Glomerular visceral epithelial cell (primary cell): Measurements from ENCODE around the gene GSDMA.

Source experiments
- DNase-seq: peaks from one replicate; pipeline ENCODE4 v3.0.0-alpha.2; 2016; ENCODE audit errors: extremely low spot score

The GSDMA gene

DNA sequence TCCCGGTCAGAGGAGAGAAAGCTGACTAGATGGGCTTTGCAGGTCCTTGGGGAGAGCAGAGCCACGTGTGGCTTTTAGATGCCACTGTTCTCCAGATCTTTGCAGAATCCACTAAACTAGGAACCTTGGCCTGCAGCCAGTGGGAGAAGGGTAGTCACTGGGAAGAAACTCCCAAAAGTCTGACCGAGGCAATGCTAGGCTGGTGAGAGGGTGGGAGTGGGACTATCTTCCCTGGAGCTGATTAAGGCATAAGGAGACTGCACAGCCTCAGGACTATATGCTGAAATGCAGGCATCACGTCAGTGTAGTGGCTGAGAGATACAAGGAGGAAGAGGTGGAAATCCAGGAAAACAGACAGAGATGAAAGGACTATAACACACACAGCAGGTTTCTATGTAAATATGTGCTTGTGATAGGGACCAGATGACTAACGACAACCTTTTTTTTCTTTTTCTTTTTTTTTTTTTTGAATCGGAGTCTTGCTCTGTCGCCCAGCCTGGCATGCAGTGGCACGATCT lies 2.2 kb upstream of the GSDMA start:
- DNase-seq = no peak

- DNase-seq = no peak
Measured at GRCh38 chr17:39963829-39964228, 1.0 kb downstream of the GSDMA start.

GRCh38 chr17:39965017-39965699 lies 2.4 kb downstream of the GSDMA start:
- DNase-seq = no peak

DNA sequence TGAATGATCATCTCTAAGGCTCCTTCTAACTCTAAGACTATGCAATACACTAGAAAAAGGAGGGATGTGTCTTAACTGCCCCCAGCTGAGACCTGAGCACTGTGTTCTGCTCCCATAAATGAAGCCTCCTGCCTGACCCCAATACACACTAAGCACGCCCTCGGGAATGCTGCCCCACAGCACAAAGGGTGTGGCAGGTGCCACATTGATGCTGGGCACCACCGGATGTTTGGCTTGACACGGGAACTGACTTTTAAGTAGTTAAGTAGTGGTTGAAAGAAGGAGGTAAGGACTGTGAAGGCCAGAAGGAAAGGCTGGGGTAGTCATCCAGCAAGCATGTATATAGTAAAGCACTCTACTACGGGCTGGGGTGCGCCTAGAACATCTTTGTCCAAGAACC lies 4.0 kb downstream of the GSDMA start:
- no peak for DNase-seq

DNA sequence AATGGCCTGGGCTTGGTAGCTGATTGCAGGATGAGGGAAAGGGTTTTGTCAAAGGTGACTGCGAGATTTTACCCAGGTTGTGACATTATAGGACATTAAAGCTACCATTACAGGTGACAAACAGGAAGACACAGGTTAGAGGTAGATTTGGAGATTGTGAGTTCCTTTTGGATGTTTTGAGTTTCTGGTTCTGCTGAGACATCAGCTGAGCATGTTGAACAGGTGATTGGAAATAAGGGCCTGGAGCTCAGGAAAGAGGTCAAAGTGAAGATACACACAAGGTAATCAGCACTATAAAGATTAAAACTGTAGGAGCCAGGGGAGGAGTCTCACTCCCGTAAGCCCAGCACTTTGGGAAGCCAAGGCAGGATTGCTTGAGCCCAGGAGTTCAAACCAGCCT lies 6.0 kb downstream of the GSDMA start:
- no peak for DNase-seq

DNA sequence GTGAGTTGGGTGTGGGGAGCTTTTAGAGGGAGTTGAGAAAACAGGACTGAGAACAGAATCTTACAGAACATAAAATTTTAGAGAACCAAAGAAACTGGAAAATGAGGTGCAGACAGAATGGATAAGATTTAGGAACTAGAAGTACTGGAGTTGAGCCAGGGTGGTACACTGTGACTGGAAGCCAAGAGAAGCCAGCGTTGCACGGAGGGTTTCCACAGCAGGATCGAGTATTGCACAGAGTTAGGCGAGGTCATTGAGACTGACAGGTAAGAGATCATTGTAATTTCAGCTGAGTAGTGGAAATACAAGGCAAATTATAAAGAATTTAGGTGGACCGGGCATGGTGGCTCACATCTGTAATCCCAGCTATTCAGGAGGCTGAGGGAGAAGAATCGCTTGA lies 6.6 kb downstream of the GSDMA start:
- no peak for DNase-seq

GRCh38 chr17:39970157-39970692 lies 7.4 kb downstream of the GSDMA start:
- no peak for DNase-seq

DNA sequence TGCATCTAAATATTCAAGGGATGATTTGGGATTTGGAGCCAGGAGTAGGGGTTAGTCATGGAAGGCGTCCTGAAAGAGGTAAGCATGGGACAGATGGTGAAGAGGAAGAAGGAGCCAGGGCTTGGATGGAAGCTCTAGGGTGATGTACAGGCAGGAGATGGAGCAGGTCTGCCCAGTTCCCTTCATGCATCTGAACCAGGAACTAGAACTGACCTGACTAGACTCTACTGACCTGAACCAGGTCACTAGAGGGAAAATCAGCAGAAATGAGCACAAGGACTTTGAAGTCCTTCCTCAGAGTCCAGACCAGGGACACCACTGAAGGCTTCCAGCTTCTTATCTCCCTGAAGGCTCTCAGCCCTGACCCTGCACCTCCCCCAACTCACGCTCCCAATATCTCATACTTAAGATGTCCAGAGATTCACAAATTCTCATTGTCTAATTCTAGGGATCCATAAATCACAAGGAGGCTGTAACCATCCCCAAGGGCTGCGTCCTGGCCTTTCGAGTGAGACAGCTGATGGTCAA lies 8.3 kb downstream of the GSDMA start:
- no peak for DNase-seq

GRCh38 chr17:39972271-39972670 lies 9.5 kb downstream of the GSDMA start:
- DNase-seq = no peak

DNA sequence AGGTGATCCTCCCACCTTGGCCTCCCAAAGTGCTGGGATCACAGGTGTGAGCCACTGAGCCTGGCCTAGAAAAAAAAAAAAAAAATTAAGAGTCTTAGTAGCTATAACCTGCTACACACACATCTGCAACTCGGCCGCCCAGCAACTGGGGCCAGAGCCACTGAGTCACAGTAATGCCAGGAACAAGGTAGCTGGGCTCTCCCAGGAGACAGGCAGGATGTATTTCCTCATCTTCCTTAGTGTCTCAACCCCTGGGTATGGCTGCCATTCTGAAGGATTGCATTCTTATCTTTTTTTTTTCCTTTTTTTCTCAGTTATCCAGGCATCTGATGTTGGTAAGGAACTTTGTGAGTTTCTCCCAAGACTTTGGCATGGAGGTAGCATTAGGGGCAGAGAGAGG lies 10.7 kb downstream of the GSDMA start:
- DNase-seq = no peak

DNA sequence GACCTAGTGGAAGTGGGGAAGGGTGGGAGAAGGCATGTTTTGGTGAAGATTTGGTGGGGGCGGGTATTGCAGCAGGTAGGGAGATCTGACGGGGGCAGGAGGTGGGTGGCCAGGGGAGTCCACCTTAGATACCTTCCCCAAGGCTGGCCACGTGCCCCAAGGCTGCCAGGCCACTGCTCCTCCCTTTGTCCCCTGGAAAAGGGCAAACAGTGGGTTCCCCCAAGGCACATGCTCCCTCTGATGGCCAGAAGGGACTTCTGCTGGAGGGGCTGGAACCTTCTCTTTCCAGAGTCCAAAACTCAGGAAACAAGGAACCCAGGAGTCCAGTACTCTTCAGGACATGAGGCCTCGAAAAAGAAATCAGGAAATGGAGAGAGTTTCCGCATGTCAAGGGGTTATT lies 11.6 kb downstream of the GSDMA start:
- DNase-seq = no peak

DNA sequence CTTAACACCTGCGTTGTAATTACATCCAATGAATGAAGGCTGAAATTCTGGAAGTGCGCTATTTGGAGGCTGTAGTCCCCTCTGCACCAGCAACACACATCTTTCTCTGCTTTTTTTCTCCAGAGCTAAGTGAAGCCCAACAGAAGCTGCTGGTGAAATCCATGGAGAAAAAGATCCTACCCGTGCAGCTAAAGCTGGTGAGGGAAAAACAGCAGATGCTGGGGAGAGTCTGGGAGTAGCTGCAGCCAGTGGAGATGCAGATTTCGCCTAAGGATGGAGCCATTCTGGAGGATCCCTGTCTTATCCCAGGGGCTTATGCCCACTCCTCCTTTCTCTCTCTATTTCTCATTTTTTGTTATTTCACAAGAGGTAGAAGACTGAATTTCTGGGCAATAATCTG lies 13.0 kb downstream of the GSDMA start:
- DNase-seq = no peak

- peak; percentile 85 for DNase-seq
Measured at GRCh38 chr17:39979016-39979670, 16.3 kb downstream of the GSDMA start.

- DNase-seq = peak; percentile 36
Measured at GRCh38 chr17:39979893-39980350, 17.1 kb downstream of the GSDMA start.

DNA sequence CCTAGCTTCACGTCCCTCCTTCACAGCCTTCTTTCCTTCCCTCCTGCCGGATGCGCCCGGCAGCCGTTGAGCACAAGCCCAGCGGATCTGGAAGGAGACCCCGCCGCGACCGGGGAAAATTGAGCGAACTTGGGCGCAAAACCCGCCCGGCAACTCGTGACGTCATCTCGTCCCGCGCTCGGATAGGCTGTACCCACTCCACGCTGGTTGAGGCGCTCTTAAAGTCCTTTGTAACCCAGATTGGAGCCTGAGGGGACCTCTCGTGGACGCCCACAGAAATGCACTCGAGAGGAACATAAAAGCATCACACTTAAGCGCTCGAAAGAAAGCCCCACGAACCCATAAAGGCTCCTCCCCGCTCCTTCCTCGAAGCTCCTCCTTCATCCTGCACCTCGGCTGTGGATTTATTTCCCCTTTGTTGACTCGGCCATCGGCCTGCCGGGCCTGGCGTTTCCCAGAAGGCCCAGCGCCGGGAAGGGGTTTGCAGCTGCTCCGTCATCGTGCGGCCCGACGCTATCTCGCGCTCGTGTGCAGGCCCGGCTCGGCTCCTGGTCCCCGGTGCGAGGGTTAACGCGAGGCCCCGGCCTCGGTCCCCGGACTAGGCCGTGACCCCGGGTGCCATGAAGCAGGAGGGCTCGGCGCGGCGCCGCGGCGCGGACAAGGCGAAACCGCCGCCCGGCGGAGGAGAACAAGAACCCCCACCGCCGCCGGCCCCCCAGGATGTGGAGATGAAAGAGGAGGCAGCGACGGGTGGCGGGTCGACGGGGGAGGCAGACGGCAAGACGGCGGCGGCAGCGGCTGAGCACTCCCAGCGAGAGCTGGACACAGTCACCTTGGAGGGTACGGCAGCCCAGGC lies 17.8 kb downstream of the GSDMA start, which contains the start of gene PSMD3:
TSS of gene PSMD3 (plus strand) at position 457 of the 856 bp plus-strand sequence. CDS start at position 621, 164 bp downstream.
- DNase-seq = peak; percentile 100

DNA sequence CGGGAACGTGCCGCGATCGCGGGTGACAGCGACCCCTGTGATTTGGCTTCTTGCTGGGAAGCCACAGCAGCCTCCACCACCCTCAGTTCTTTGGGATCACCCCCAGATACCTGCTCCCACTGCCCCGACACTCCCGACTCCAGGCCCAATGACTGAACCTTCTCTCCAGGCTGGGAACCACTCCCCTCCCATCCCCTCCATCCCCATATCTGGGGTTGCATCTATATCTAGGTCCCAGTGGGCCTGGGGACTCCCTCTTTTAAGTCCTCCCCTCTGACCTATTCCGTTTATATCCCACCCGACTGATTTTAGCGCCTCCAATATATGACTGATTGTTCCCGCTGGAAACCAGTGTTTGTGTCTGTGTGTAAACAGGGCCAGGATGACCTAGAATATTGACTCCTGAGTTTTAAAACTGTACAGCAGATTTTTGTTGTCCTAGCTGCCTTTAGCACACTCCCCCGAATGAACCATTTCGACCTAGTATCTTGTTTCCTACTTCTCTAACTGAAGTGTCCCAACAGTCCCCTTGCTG lies 18.5 kb downstream of the GSDMA start:
- no peak for DNase-seq

GRCh38 chr17:39981766-39982375 lies 19.1 kb downstream of the GSDMA start:
- DNase-seq = no peak

DNA sequence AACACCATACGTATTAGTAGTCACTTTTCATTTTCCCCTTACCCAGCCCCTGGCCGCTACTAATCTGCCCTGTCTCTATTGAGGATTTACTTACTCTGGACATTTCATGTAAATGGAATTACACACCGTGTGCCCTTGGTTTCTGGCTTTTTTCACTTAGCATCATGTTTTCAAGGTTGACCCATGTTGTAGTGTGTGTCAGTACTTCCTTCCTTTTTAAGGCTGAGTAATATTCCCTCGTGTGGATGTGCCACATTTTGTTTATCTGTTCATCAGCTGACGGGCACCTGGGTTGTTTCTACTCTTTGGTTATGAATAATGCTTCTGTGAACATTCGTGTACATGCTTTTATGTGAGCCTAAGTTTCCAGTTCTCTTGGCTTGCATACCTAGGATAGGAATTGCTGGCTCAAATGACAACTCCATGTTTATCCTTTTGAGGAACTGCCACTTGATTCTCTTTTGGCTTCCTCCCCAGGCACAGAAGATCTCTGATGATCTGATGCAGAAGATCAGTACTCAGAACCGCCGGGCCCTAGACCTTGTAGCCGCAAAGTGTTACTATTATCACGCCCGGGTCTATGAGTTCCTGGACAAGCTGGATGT lies 25.5 kb downstream of the GSDMA start:
- no peak for DNase-seq

GRCh38 chr17:39994448-39994847 lies 31.6 kb downstream of the GSDMA start:
- DNase-seq = no peak

DNA sequence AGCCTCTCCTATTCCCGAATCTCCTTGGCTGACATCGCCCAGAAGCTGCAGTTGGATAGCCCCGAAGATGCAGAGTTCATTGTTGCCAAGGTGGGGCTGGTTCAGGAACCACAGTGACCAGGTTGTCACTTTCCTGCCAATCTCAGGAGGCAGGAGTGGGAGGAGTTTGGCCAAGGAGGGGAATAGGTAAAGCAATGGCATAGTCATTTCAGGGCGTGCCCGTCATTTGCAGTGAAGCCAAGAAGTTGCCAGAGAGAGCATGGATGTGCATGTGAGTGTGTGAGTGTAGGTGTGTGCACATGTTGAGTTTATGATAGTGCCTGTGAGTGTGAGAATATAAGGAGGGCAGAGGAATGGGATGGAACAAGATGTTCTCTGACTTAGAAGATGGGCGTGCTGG lies 32.6 kb downstream of the GSDMA start:
- DNase-seq = no peak

GRCh38 chr17:39996162-39996561 lies 33.4 kb downstream of the GSDMA start:
- DNase-seq = no peak
